ENCODE measurements around the gene DNMT1. TPM values are rescaled to one million over a fixed set of nuclear protein-coding genes. Genes with fewer than 3 reads are reported as not detected.
A peak's percentile ranks its signal among the peaks of the same experiment; 100 is the strongest.

Gene DNMT1
- total RNA-seq, 2 donors from 2014 or later, result 17.9 to 36.6 TPM

- Histone ChIP-seq H3K4me1 (peaks cover 7% of the 10 kb centered on the region), H3K4me3 (no peak overlapping the region), H3K9me3 (no peaks in the 10 kb centered on the region), H3K36me3 (replicated peaks in 1 of 2; ENCODE audit: insufficient read depth in 1 of 2, low read depth in 2 of 2) (no peaks in the 10 kb centered on the region), H3K27me3 (no peaks in the 10 kb centered on the region), H3K27ac (no peak overlapping the region)
- ATAC-seq (no peak), DNase-seq (no peak)
- intact Hi-C loops (cut with DNase I), result no loop called here
- TF ChIP-seq CTCF (IDR thresholded peaks at IDR 0.05), result no peak
- TF ChIP-seq POLR2A (IDR thresholded peaks at IDR 0.05), result no peak
- WGBS, 2 donors, result 85 to 94% methylated on average over 15 of the region's 15 CpGs
Measured at GRCh38 chr19:10089801-10090375, 104.9 kb downstream of the DNMT1 start.

GRCh38 chr19:10088949-10089554, 105.7 kb downstream of the DNMT1 start:
- Histone ChIP-seq H3K27ac (no peak overlapping the region), H3K4me3 (no peak overlapping the region), H3K9me3 (no peaks in the 10 kb centered on the region), H3K27me3 (no peaks in the 10 kb centered on the region), H3K36me3 (replicated peaks in 1 of 2; ENCODE audit: insufficient read depth in 1 of 2, low read depth in 2 of 2) (no peaks in the 10 kb centered on the region), H3K4me1 (peaks cover 7% of the 10 kb centered on the region)
- DNase-seq (no peak), ATAC-seq (no peak)
- intact Hi-C loops (cut with DNase I), result no loop called here
- no peak for TF ChIP-seq CTCF (IDR thresholded peaks at IDR 0.05)
- TF ChIP-seq POLR2A (IDR thresholded peaks at IDR 0.05), result no peak
- WGBS, 2 donors, result 96% methylated on average over 3 to 6 of the region's 6 CpGs

GRCh38 chr19:10087296-10088061, 107.3 kb downstream of the DNMT1 start:
- Histone ChIP-seq H3K4me1 (peaks cover 7% of the 10 kb centered on the region), H3K9me3 (no peaks in the 10 kb centered on the region), H3K27ac (peak overlapping the region in 1 of 4 donors; percentile 80), H3K36me3 (replicated peaks in 1 of 2; ENCODE audit: insufficient read depth in 1 of 2, low read depth in 2 of 2) (no peaks in the 10 kb centered on the region), H3K27me3 (no peaks in the 10 kb centered on the region), H3K4me3 (no peak overlapping the region)
- WGBS, 2 donors, result 88 to 95% methylated on average over 18 of the region's 18 CpGs
- no peak for ATAC-seq
- no peak for DNase-seq
- no peak for TF ChIP-seq POLR2A (IDR thresholded peaks at IDR 0.05)
- TF ChIP-seq CTCF (IDR thresholded peaks at IDR 0.05), result no peak
- intact Hi-C loops (cut with DNase I), result no loop called here

GRCh38 chr19:10086591-10087192, 108.1 kb downstream of the DNMT1 start:
- Histone ChIP-seq H3K27me3 (no peaks in the 10 kb centered on the region), H3K4me1 (peaks cover under 1% of the 10 kb centered on the region), H3K4me3 (peak overlapping the region; percentile 69 to 86), H3K9me3 (no peaks in the 10 kb centered on the region), H3K27ac (peak overlapping the region; percentile 68 to 80 (median 75)), H3K36me3 (replicated peaks in 1 of 2; ENCODE audit: insufficient read depth in 1 of 2, low read depth in 2 of 2) (no peaks in the 10 kb centered on the region)
- ATAC-seq, result peak; percentile 23
- intact Hi-C loops (cut with DNase I), result no loop called here
- DNase-seq, result peak in 1 of 4 donors; percentile 28
- TF ChIP-seq CTCF (IDR thresholded peaks at IDR 0.05), result no peak
- 16 to 17% methylated on average over 18 to 43 of the region's 43 CpGs for WGBS, 2 donors

Measured in body of pancreas (tissue), 4 donors.